Stomach (tissue), 9 donors: ENCODE data around the gene CD99L2. TPM values are rescaled to one million over a fixed set of nuclear protein-coding genes. Genes with fewer than 3 reads are reported as not detected.
A peak's percentile ranks its signal among the peaks of the same experiment; 100 is the strongest.

ENCODE experiments used
- DNase-seq, 2 donors: peaks; one replicate each; pipeline versions ENCODE4 v3.0.0 to v3.0.0-alpha.2; 2013 to 2019
- H3K27ac ChIP-seq, 5 donors: fragments of 200-600 bp in 4 of 5; sonication (generic) in 4 of 5; one replicate each; pipeline ENCODE4 v1.5.1; 2013 to 2019; ENCODE audit warnings: mild to moderate bottlenecking in 1 of 5, moderate library complexity in 1 of 5
- H3K27me3 ChIP-seq, 3 donors: fragments of 200-600 bp; sonication (generic); one replicate each; pipeline ENCODE4 v1.5.1; 2017 to 2019; ENCODE audit warnings: mixed run types in 1 of 3
- H3K36me3 ChIP-seq, 4 donors: fragments of 200-600 bp; sonication (generic); 1 replicate in 3 of 4; 2 replicates in 1 of 4; pipeline ENCODE4 v1.5.1; 2016 to 2019
- H3K4me1 ChIP-seq, 4 donors: fragments of 200-600 bp; sonication (generic); one replicate each; pipeline ENCODE4 v1.5.1; 2016 to 2019
- H3K4me3 ChIP-seq, 4 donors: fragments of 200-600 bp; sonication (generic) in 3 of 4; one replicate each; pipeline ENCODE4 v1.5.1; 2016 to 2019; ENCODE audit warnings: mild to moderate bottlenecking in 1 of 4
- H3K9me3 ChIP-seq, 4 donors: fragments of 200-600 bp; sonication (generic); one replicate each; pipeline ENCODE4 v1.5.1; 2016 to 2019
- CTCF ChIP-seq, 7 experiments: fragments of 450-650 bp in 4 of 7; fragments of 200-600 bp in 3 of 7; sonication (generic) in 3 of 7; IDR thresholded peaks; one replicate each; pipeline ENCODE4 v1.5.1; 2016 to 2019; ENCODE audit warnings: antibody characterized with exemption in 7 of 7, control low read depth in 2 of 7, mild to moderate bottlenecking in 1 of 7
- EP300 ChIP-seq: sonication (generic); formaldehyde crosslinking; IDR thresholded peaks from one replicate; pipeline ENCODE4 v1.6.1; 2017; ENCODE audit warnings: antibody characterized with exemption
- POLR2A ChIP-seq, 4 donors: fragments of 450-650 bp; IDR thresholded peaks; one replicate each; pipeline ENCODE4 v1.6.1; 2016; ENCODE audit warnings: antibody characterized with exemption in 4 of 4, control low read depth in 2 of 4, mild to moderate bottlenecking in 1 of 4, moderate library complexity in 1 of 4
- POLR2AphosphoS5 ChIP-seq, 3 donors: sonication (generic); formaldehyde crosslinking; IDR thresholded peaks; one replicate each; pipeline ENCODE4 v1.6.1; 2016; ENCODE audit warnings: antibody characterized with exemption in 3 of 3
- WGBS, 5 donors: extraction: QIAGEN DNeasy Blood & Tissue Kit in 3 of 5; methylation state at CpG; one replicate each; pipeline versions ENCODE4 v1.1.5 to v1.1.7; 2013 to 2018; 5-methylcytosine and 5-hydroxymethylcytosine counted together
- intact Hi-C: fragments of 100-400 bp; cut with DNase I; formaldehyde crosslinking; loops from one replicate; pipeline ENCODE4 v1.15.1; 2023; ENCODE audit warnings: low total_unique reads
- polyA plus RNA-seq, 3 donors: library from polyadenylated mRNA; stranded (reverse); fragments of 200-250 nt; gene quantifications; one replicate each; pipeline ENCODE4 v1.2.3, GENCODE V29; 2013
- total RNA-seq, 5 donors: library from RNA; depleted of rRNA; stranded (reverse); fragments of >200 nt; gene quantifications; one replicate each; pipeline versions ENCODE4 v1.1.0 to v1.2.3, GENCODE V29; 2014 to 2016
- donor health status: healthy with polysubstance abuse.
- donor health status: Bipolar disorder and iron deficiency.
- donor health status: healthy.

CD99L2 gene
- total and polyA plus RNA-seq, 8 donors: 3.5 to 40.6 (median 13.7) TPM

GRCh38 chrX:150768132-150768485, 130.4 kb downstream of the CD99L2 start:
- intact Hi-C loops: no loop called here
- H3K4me1 ChIP-seq: peaks cover 0 to 10% (median 4%) of the 10 kb centered on the region in 4 donors
- no peak overlapping the region for H3K27ac ChIP-seq
- no peak overlapping the region for H3K4me3 ChIP-seq
- no peak for DNase-seq
- H3K36me3 ChIP-seq: peaks cover 0 to 27% (median 14%) of the 10 kb centered on the region in 4 donors
- H3K27me3 ChIP-seq: no peaks in the 10 kb centered on the region
- no peaks in the 10 kb centered on the region for H3K9me3 ChIP-seq
- no peak for TF ChIP-seq CTCF (IDR thresholded peaks at IDR 0.05)
- no peak for TF ChIP-seq EP300
- no peak for TF ChIP-seq POLR2AphosphoS5 (IDR thresholded peaks at IDR 0.05)
- TF ChIP-seq POLR2A (IDR thresholded peaks at IDR 0.05): no peak
- 76 to 89% (median 85%) methylated on average over 8 to 10 of the region's 10 CpGs for WGBS, 5 donors

GRCh38 chrX:150767475-150768131, 130.9 kb downstream of the CD99L2 start:
- TF ChIP-seq EP300 (no peak), POLR2AphosphoS5 (IDR thresholded peaks at IDR 0.05) (no peak), CTCF (IDR thresholded peaks at IDR 0.05) (no peak), POLR2A (IDR thresholded peaks at IDR 0.05) (no peak)
- no peak overlapping the region for H3K27ac ChIP-seq
- H3K27me3 ChIP-seq: no peaks in the 10 kb centered on the region
- H3K36me3 ChIP-seq: peaks cover 0 to 33% (median 15%) of the 10 kb centered on the region in 4 donors
- no peak overlapping the region for H3K4me3 ChIP-seq
- 76 to 85% (median 83%) methylated on average over 6 to 17 of the region's 17 CpGs for WGBS, 5 donors
- no peak for DNase-seq
- intact Hi-C loops: no loop called here
- no peaks in the 10 kb centered on the region for H3K9me3 ChIP-seq
- H3K4me1 ChIP-seq: peaks cover 0 to 10% (median 4%) of the 10 kb centered on the region in 4 donors

- H3K27ac ChIP-seq: no peak overlapping the region
- peaks cover 0 to 10% (median 4%) of the 10 kb centered on the region in 4 donors for H3K4me1 ChIP-seq
- H3K9me3 ChIP-seq: no peaks in the 10 kb centered on the region
- no peak overlapping the region for H3K4me3 ChIP-seq
- WGBS, 5 donors: 48 to 76% (median 55%) methylated on average over 8 to 9 of the region's 9 CpGs
- peak in 1 of 2 donors; percentile 36 for DNase-seq
- no peaks in the 10 kb centered on the region for H3K27me3 ChIP-seq
- H3K36me3 ChIP-seq: peaks cover 0 to 37% (median 20%) of the 10 kb centered on the region in 4 donors
- TF ChIP-seq CTCF (IDR thresholded peaks at IDR 0.05) (no peak), POLR2A (IDR thresholded peaks at IDR 0.05) (no peak), EP300 (no peak), POLR2AphosphoS5 (IDR thresholded peaks at IDR 0.05) (no peak)
- intact Hi-C loops: no loop called here
Measured at GRCh38 chrX:150767045-150767395, 131.4 kb downstream of the CD99L2 start.

- Histone ChIP-seq H3K36me3 (peaks cover 0 to 37% (median 22%) of the 10 kb centered on the region in 4 donors), H3K27ac (no peak overlapping the region), H3K27me3 (no peaks in the 10 kb centered on the region), H3K4me1 (peaks cover 0 to 10% (median 4%) of the 10 kb centered on the region in 4 donors), H3K9me3 (no peaks in the 10 kb centered on the region), H3K4me3 (no peak overlapping the region)
- TF ChIP-seq POLR2AphosphoS5 (IDR thresholded peaks at IDR 0.05) (no peak), EP300 (no peak), CTCF (IDR thresholded peaks at IDR 0.05) (no peak), POLR2A (IDR thresholded peaks at IDR 0.05) (no peak)
- intact Hi-C loops: no loop called here
- WGBS, 5 donors: 77 to 87% (median 82%) methylated on average over 12 to 13 of the region's 13 CpGs
- no peak for DNase-seq
Measured at GRCh38 chrX:150766351-150767044, 132.0 kb downstream of the CD99L2 start.
